Measurements from ENCODE around the gene CYB561D2.

- no peak for TF ChIP-seq JUN (IDR thresholded peaks at IDR 0.05; ENCODE audit: borderline replicate concordance, insufficient read depth, insufficient read length, low read depth)
- TF ChIP-seq CTCF (IDR thresholded peaks at IDR 0.05; ENCODE audit: extremely low read depth in 1 of 2, insufficient read depth in 1 of 2, low read depth in 1 of 2, low read length in 2 of 2): no peak
- TF ChIP-seq EZH2 (IDR thresholded peaks at IDR 0.05; ENCODE audit: borderline replicate concordance, low read depth, low read length, severe bottlenecking): no peak
- TF ChIP-seq MAX (IDR thresholded peaks at IDR 0.05; ENCODE audit: insufficient read depth, insufficient read length): no peak
- peak; percentile 95 for TF ChIP-seq POLR2AphosphoS5 (IDR thresholded peaks at IDR 0.05; ENCODE audit: insufficient read depth, low read depth, low read length)
- TF ChIP-seq POLR2A (IDR thresholded peaks at IDR 0.05; ENCODE audit: low read depth, low read length): peak; percentile 91
- TF ChIP-seq FOS (IDR thresholded peaks at IDR 0.05; ENCODE audit: borderline replicate concordance, insufficient read depth, low read length): peak; percentile 5
Observed at GRCh38 chr3:50322386-50323091, 28.1 kb upstream of the CYB561D2 start, which contains the start of gene HYAL2.
